ENCODE results near the gene CDKN1C.

The CDKN1C gene

DNA sequence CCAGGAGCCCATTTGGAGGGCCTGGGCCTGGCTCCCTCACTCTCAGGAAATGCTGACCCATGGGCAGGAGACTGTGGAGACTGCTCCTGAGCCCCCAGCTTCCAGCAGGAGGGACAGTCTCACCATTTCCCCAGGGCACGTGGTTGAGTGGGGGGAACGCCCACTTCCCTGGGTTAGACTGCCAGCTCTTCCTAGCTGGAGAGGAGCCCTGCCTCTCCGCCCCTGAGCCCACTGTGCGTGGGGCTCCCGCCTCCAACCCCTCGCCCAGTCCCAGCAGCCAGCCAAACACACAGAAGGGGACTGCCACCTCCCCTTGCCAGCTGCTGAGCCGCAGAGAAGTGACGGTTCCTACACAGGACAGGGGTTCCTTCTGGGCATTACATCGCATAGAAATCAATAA is 37.1 kb downstream of the CDKN1C start:
- no peak for DNase-seq (ENCODE audit: low read depth in 2 of 2)

DNA sequence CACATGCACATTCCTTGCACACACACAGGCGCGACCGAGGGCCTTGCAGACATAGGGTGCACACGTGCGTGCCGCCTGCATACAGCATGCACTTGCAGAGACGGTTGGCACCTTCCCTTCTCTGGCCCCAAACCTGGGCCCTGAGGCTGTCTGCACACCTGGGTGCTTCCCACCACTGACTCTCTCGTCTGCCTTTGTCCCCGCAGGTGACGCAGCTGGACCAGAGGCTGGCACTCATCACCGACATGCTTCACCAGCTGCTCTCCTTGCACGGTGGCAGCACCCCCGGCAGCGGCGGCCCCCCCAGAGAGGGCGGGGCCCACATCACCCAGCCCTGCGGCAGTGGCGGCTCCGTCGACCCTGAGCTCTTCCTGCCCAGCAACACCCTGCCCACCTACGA is 38.0 kb downstream of the CDKN1C start:
- no peak for DNase-seq (ENCODE audit: low read depth in 2 of 2)

DNA sequence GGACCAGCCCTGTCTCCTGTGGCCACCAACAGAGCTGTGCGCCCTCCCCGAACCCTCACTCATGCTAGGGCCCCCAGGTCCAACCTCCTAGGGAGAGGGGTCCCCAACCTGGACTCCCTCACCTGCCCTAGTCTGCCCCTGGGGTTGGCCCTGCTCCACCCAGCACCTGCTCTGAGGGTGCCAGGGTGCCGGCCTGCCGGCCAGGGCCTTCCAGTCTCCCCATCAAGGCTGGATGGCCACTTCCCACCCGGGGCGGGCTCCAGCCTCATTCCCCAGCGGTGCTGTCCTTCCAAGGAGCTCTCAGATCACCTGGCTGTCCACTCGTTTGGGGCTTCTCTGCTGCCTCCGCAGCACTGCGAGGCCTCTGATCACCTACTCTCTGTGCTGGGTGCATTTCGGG is 39.1 kb downstream of the CDKN1C start:
- DNase-seq (ENCODE audit: low read depth in 2 of 2): no peak

DNA sequence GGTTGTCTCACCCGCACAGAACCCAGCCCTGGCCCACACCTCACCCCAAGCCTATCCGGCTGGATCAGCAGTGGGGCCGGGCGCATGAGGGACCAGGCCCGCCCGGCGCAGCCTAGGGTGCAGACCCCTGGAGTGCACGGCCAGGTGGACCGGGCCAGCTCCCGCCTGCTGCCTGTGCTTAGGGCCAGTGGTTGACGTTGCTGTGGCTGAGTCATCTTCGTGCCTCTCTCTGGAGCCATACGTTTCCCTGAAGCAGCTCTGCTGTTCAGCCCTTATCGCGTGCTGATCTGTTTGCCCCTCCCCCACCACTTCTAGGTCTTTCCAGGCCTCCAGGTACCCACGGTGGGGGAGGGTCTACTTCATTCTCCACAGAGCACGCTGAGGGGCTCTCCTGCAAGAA is 39.5 kb downstream of the CDKN1C start:
- no peak for DNase-seq (ENCODE audit: low read depth in 2 of 2)

DNA sequence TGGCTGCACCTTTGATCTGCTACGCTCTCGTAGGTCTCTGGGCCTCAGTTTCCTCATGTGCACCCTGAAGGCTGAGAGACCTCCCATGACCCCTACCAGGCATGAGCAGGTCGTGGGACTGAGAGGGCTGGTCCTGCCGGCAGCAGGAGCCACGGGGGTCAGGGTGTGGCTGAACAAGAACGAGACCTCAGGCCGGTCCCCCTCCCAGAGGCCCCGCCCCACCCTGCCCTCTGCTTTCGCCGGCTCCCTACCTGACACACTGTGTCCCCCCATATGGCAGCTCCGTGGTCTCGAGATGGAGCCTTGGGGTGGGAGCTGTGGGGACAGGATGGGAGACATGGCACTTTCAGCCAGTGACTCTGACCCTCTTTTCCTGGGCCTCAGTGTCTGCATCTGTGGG is 40.6 kb downstream of the CDKN1C start:
- no peak for DNase-seq (ENCODE audit: low read depth in 2 of 2)

DNA sequence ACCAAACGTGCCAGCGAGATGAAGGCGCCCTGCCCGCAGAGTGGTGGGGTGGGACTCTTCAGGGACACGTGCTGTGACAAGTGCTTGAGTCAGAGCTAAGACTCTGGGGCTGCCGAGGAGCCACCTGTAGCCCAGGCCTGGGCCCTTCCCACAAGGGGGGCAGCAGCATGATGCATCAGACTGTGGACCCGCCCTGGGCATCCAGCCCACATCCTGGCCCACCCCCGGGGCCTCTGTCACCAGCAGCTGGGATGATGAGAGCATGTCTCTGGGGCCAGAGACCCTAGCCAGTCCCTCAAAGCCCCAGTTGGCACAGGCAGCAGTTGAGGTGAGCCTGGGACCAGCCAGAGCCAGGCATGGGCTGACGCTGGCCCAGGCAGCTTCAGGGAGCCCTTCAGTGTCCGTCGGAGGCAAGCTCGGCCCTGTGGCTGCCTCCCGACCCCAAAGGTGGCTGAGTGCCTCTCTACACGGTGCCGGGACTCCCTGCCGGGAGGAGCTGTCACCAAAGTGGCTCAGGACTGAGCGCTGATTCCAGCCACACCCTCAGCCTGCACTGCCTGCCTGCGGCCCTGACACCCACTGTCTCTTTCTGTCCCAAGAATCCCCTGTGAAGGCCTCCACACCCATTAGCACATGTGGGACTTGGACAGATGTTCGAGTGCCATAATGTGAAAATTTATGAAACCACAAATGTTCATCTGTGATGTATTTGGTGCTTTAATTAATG is 41.3 kb downstream of the CDKN1C start:
- no peak for DNase-seq (ENCODE audit: low read depth in 2 of 2)

DNA sequence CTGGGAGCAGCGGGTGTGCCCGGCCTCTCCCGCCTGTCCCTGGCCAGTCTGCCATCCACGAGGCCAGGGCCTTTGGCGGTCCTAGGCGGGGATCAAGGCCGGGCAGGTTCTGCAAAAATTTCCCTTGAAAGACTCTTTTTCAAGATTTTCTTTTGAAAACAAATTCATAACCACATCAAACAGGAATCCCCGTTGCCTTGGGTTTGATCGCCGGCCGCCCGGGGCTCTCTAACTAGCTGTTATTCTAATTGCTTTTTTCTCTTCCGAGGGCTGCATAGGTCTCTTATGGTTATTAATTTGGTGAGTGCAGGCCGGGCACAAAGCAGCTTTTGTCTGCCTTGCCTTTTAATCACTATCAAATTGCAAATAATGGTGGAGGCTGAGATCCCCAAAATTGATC is 42.0 kb downstream of the CDKN1C start:
- no peak for DNase-seq (ENCODE audit: low read depth in 2 of 2)

DNA sequence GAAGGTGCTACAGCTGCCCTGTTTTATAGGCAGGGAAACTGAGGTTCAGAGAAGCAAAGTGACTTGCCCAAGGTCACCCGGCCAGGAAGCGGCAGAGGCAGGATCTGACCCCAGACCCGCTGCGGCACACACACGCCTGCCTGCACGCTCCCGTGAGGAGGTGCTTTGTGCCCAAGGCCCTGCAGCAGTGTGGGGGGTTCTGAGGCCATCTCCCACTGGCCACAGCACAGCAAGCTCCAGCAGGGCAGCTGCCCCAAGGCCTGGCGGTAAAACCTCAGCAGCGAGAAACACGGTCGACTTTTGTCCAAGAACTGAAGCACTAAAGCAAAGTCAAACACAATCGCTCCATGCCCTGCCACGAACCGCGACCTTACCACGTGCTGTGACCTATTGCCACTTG is 42.7 kb downstream of the CDKN1C start:
- no peak for DNase-seq (ENCODE audit: low read depth in 2 of 2)

DNA sequence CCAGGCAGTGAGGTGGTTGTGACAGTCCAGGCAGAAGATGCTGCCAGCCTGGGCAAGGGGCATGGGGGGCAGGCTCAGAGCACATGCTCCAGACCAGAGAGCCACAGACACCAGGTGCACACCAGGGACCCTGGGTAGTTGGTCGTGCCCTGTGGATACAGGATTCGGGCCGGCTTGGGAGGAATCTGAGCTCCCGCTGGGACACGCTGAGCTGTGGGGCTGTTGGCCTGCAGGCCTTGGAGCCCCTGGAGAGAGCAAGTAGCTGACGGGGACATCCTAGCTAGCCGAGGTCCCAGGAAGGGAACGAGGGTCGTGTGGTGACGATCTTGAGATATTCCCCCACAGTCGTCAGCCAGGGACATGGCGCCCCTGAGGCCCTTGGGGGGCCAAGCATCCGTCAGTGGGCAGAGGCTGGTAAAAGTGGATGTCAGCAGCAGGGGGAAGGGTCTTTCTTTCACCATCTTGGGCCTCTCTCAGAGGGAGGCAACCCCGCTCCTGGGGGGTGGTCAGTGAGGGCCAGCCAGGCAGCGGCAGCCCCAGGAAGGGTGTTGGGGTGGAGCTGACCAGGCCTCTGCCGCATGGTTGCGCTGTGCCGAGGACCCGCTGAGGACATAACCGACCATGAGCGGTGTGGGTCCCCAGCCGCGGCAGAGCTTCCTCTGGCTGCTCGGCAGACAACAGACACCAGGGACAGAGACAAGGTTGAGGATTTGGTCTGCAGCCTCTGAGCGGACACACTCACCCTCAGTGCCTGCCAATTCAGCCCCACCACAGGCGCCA is 44.0 kb downstream of the CDKN1C start:
- no peak for DNase-seq (ENCODE audit: low read depth in 2 of 2)

DNA sequence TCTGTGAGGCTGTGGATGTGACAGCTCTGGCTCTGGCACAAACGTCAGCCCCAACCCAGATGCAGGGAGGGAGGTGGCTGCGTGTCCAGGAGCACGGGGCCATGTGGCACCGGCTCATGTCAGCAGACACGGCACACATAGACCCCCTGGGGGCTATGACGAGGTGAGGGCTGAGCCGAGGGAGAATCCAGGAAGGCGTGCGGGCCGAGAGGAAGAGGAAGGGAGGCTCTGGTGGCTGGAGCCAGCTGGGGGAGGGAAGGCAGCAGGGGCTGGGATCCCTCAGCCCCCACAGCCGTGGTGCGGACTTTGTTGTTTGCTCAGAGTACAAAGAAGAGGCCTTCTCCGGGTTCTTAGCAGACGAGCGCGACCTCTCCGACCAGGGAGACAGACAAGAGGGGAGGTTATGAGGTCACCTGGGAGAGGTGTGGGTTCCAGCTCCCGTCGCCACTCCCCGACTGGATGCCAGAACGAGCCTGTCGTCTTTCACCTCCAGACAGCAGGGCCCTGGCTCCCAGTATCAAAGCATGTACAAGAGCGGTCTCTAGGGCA is 46.1 kb downstream of the CDKN1C start:
- DNase-seq (ENCODE audit: low read depth in 2 of 2): no peak

DNA sequence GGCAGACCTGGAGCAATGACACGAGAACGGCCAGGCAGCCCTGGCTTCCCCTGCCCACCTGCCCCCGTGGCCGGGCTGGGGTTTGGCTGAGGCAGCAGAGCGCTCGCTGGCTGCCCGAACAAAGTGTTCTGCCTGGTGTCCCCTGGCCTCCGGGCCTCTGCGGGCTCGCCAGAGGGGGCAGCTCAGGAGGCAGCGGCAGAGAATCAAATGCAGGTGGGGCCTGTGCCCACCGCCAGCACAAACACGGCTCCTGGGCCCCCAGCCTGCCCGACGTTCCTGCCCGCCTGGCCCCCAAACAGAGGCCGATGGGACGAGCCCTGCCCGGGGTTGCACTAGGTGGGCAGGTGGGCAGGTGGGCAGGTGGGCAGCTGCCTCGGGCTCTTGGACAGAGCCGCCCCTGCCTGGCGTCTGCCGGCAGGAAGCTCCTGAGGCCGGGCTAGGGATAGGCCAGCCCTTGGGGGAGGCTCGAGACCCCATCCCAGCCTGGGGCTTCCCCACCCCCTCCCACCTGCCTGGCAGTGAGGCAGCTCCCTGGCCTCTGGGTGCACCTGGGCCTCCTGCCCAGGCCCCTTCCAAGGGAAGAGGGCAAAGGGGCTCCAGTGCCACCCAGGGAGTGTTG is 46.8 kb downstream of the CDKN1C start:
- no peak for DNase-seq (ENCODE audit: low read depth in 2 of 2)

DNA sequence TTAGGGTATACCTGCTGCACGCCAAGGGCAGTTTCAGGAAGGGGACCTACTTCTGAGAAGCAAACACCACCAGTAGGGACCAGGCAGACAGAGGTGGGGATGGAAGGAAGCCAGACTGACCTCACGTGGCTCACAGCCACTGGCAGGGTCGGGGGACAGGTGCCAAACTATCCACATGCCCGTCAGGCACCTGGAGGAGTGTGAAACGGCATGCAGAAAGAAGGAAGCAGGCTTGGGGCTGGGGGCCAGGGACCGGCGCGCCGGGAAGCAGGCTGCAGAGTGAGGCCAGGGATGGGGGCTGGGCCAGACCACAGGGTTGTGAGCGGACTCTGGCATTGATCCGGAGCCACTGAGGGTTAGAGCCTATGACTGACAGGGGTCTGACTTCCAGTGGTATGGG is 47.5 kb downstream of the CDKN1C start:
- no peak for DNase-seq (ENCODE audit: low read depth in 2 of 2)

DNA sequence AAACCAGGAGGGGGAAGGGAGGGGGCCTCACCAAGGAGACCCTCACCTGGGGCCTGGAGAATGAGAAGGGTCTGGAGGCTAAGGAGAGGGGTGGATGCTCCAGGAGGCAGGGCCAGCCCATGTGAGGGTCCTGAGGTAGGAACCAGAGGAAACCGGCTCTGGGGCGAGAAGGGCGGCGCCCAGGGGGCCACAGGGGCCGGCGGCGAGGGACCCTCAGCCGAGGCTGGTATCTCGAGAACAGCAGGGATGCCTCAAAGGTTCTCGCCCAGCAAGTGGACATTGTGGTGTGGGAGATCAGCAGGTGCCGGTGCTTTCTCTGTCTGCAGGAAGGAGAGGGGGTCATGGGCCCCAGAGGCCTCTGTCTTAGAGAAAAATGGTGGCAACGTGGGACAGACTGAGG is 47.9 kb downstream of the CDKN1C start:
- no peak for DNase-seq (ENCODE audit: low read depth in 2 of 2)

DNA sequence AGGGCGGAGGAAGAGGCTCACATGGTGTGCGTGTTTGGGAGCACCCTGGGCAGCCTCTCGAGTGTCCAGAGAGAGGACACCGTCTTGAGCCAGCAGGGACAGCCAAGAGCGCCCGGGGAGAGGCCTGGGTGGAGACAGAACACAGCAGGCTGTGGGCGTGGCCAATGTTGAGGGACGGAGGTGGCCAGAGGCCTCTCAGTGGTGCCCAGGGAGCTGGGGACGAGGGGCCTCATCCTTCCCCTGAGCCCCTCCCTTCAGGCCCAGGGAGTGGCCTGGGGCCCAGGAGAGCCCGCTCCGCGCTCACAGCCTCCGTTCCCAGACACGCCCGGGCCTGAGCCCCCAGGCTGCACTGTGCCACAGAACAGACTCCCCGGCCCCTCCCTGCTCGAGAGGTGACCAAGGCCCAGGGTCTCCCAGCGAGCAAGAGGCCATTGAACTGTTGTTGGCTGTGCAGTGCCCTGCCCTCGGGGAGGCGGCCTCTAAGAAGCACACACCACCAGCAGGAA is 48.4 kb downstream of the CDKN1C start:
- no peak for DNase-seq (ENCODE audit: low read depth in 2 of 2)

DNA sequence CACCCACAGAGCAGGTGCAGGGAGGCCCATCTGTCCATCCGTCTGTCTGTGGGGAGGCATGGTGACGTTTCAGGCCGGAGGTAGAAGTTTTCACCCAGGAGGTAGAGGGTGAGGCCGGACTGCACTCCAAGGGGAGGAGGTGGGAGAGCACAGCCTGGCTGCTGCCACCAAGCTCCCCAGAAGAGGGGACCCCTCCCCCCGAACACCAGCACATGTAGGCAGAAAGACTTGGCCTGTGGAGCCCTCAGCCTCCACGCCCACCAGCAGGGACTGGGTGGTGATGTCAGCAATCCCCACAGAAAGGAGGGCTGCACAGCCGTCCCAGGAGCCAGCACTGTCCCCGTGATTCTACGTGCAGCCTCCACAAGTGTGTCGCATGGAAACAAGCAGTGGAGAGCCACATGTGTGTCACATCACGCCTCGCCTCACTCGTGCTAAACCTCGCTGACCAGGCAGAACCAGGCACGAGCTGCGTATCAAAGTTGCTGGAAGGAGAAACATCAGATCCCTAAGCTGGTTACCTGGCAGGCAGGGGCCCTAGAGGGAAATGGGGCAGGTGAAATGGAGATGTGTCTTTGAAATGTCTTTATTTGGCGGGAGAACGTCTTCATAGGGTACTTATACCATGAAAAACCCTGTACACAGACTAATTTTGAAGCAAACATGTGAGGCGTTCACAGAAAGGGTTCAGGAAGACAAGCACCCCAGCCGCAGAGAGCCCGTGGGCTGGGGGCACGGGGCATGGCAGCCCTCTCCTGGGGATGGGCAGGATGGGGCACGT is 49.1 kb downstream of the CDKN1C start:
- no peak for DNase-seq (ENCODE audit: low read depth in 2 of 2)

DNA sequence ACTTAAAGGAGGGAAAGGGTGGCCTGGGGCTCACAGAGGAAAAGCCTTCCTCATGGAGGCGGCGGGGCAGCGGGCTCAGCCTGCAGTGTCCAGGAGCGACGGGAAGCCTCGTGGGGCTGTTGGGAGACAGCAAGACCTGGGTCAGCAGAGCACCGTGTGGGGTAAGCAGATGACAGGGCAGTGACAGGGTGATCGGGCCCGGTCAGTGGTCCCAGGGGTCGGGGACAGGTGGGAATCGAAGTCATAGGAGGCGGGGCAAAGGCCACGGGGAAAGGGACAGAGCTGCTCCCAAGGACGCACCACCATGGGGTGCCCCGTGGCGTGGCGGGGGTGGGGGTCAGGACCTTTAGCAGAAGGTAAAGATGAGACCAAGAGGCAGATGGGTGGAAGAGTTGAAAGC is 49.8 kb downstream of the CDKN1C start:
- DNase-seq (ENCODE audit: low read depth in 2 of 2): no peak

DNA sequence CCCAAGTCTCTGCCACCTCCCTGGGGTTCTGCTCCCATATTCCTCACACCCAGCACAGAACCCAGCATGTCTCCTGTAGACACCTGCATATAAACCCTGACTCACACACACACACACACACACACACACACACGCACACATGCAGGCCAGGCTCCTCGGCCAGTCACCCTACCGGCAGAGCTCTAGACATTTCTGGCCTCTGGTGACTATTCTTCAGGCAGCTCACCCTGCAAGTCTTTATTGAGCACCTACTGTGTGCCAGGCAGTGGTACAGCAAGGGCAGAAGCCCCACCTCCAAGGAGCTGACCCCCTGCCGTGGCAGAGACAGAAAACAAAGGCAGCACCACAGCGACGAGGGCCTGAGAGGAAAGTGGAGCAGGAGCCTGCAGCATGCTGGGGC is 50.3 kb downstream of the CDKN1C start:
- no peak for DNase-seq (ENCODE audit: low read depth in 2 of 2)

DNA sequence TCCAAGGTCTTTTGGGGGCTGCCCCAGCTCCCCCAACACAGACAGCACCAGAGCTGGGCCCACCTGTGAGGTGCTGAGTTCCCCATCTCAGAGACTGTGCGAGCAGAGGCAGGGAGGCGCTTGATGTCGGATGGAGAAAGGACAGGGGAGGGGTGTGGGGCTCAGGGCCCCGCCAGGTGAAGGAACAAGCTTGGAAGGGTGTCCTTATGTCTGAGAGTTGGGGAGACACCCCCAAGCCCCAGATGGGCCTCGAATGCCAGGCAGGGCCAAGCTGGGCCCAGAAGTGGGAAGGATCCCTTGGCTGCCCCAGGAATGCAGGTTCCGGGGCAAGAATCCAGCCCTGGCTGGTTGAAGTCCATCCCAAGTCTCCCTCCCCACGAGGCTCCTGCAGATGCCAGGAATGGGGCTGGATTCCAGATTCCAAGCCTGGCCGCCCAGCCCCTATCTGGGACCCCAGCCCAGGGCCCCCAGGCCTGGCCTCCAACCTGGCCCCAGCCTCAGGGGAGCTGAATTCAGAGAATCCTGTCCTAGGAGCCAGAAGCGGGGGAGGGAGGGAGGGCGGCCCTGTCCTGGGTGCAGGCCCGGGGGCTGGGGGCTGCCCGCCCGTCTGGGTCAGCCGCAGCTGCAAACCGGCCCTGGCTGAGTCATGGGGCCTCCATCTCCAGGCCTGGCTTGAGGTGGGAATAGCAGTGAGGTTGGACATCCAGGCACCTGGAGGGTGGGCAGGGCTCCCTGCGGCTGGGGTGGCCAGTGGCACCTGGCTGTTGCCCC is 50.9 kb downstream of the CDKN1C start:
- no peak for DNase-seq (ENCODE audit: low read depth in 2 of 2)

DNA sequence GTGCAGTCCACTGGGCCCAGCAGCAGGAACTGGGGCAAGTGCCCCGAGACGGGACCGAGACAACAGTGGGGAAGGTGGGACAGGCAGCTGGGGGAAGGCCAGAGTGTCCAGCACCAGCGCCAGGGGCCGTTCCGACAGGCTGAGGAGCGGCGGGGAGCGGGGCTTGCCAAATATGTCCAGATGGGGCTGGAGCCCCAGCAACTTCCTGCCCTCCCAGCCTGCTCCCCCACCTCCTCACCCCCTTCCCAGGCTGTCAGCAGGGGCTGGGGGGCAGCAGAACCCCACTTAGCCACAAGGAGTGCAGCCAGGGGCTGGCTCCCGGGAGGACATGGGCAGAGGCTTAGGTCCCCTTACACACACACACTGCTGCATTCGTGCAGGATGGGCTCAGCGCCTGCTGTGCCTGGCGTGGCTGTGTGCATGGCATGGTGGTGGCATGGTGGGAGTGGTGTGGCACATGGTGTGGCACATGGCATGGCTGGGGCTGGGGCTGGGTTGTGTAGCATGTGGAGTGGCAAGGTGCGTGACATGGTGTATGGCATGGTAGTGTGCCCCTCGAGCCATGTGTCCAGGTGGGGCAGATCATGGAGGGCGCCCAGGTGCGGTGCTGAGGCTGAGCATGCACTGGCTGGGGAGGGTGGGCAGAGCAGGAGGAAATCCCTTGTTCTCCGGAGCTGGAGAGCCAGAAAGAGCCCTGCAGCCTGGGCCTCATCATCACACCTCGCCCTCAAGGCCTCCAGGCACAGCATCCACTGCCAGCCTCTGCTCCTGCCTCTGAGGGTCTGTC is 51.7 kb downstream of the CDKN1C start:
- DNase-seq (ENCODE audit: low read depth in 2 of 2): no peak

All from stimulated activated CD8-positive, alpha-beta memory T cell treated with anti-CD3 and anti-CD28 coated beads, Interleukin-7, amount 100 ng/mL, for 1 hour (primary cell).